HCT116 (cell line): ENCODE measurements around the gene RABGGTB. TPM values are rescaled to one million over a fixed set of nuclear protein-coding genes. Genes with fewer than 3 reads are reported as not detected.

Source experiments
- ATAC-seq: fragments of 200-7000 bp; cut with Tn5 transposase; 2 replicates; pipeline ENCODE4 v1.9.1; 2020; ENCODE audit warnings: mild to moderate bottlenecking, moderate library complexity
- BruUV-seq: library from RNA; stranded (reverse); fragments of 400-500 nt; replicated peaks from 2 replicates; lab custom pipeline; 2021; lab: Mats Ljungman, UMichigan
- CTCF ChIA-PET: fragments of 300-600 bp; sonication (Branson Sonifier 250); formaldehyde crosslinking; loops from one replicate; lab custom pipeline; 2021; ENCODE audit warnings: antibody characterized with exemption; lab: Charles Lee
- POLR2A ChIA-PET: fragments of 300-600, 350-600 bp; sonication (Branson Sonifier 250); formaldehyde crosslinking; loops from one replicate; lab custom pipeline; 2021; ENCODE audit warnings: antibody characterized with exemption; lab: Charles Lee
- RAD21 ChIA-PET, 2 experiments: fragments of 300-600 bp; sonication (Branson Sonifier 250); formaldehyde crosslinking; loops; one replicate each; lab custom pipeline; 2023; ENCODE audit warnings: low total read pairs in 2 of 2; ENCODE audit not compliant: uncharacterized antibody in 2 of 2, unreplicated experiment in 2 of 2, low non-redundant PET in 1 of 2; lab: Charles Lee
- DNase-seq: peaks from one replicate; pipeline ENCODE4 v3.0.0-alpha.2; 2010; ENCODE audit warnings: low read depth, low spot score
- H2AFZ ChIP-seq: fragments of 200-600 bp; shearing (Covaris generic), sonication (generic); 2 replicates; pipeline ENCODE4 v1.6.1; 2017; ENCODE audit warnings: low read depth, mixed run types, mixed read lengths, antibody characterized with exemption, low read length; ENCODE audit not compliant: poor library complexity, severe bottlenecking
- H3K27ac ChIP-seq: 2 replicates; pipeline ENCODE4 v1.5.1; 2012; ENCODE audit warnings: low read depth, low read length
- H3K27me3 ChIP-seq: fragments of 200-600 bp; sonication (generic); 2 replicates; pipeline ENCODE4 v1.6.1; 2016; ENCODE audit warnings: mixed run types, low read length, mixed read lengths; ENCODE audit not compliant: insufficient read depth
- H3K36me3 ChIP-seq, 2 experiments: fragments of 200-500 bp in 1 of 2; fragments of 200-600 bp in 1 of 2; sonication (Bioruptor generic) in 1 of 2; sonication (generic) in 1 of 2; 2 replicates each; pipeline versions ENCODE4 v1.5.1 to v1.6.1; 2014 to 2016; ENCODE audit warnings: low read length in 2 of 2, inconsistent platforms in 1 of 2, mixed read lengths in 1 of 2, mixed run types in 1 of 2; ENCODE audit not compliant: insufficient read depth in 2 of 2, control insufficient read depth in 1 of 2
- H3K4me1 ChIP-seq, 2 experiments: fragments of 200-600 bp in 1 of 2; sonication (generic) in 1 of 2; 2 replicates each; pipeline versions ENCODE4 v1.5.1 to v1.6.1; 2012 to 2017; ENCODE audit warnings: low read length in 2 of 2, inconsistent platforms in 1 of 2, mild to moderate bottlenecking in 1 of 2, mixed read lengths in 1 of 2, mixed run types in 1 of 2, moderate library complexity in 1 of 2; ENCODE audit not compliant: insufficient read depth in 2 of 2, control insufficient read depth in 1 of 2
- H3K4me2 ChIP-seq: fragments of 200-600 bp; sonication (generic); 2 replicates; pipeline ENCODE4 v1.6.1; 2017; ENCODE audit warnings: mixed run types, low read length, mixed read lengths
- H3K4me3 ChIP-seq, 2 experiments: fragments of 200-600 bp in 1 of 2; sonication (generic) in 1 of 2; replicated peaks in 1 of 2; 2 replicates each; pipeline ENCODE4 v1.5.1; 2011 to 2016; ENCODE audit warnings: low read length in 2 of 2, control low read depth in 1 of 2, low read depth in 1 of 2, mild to moderate bottlenecking in 1 of 2, mixed read lengths in 1 of 2, mixed run types in 1 of 2
- H3K79me2 ChIP-seq: fragments of 200-600 bp; sonication (generic); 2 replicates; pipeline ENCODE4 v1.6.1; 2017; ENCODE audit warnings: mild to moderate bottlenecking, mixed run types, low read length, moderate library complexity, mixed read lengths; ENCODE audit not compliant: insufficient read depth
- H3K9ac ChIP-seq: fragments of 200-600 bp; sonication (generic); 2 replicates; pipeline ENCODE4 v1.6.1; 2016; ENCODE audit warnings: low read length, mixed read lengths
- H3K9me2 ChIP-seq: fragments of 200-600 bp; sonication (generic), shearing (Covaris generic); 2 replicates; pipeline ENCODE4 v1.6.1; 2017; ENCODE audit warnings: mixed run types, mild to moderate bottlenecking, moderate library complexity; ENCODE audit not compliant: insufficient read depth
- H3K9me3 ChIP-seq, 2 experiments: fragments of 200-500 bp in 1 of 2; fragments of 200-600 bp in 1 of 2; sonication (Bioruptor generic) in 1 of 2; sonication (generic) in 1 of 2; 2 replicates each; pipeline ENCODE4 v1.6.1; 2014 to 2017; ENCODE audit warnings: low read length in 2 of 2, mixed read lengths in 2 of 2, inconsistent platforms in 1 of 2, low read depth in 1 of 2, mild to moderate bottlenecking in 1 of 2, mixed run types in 1 of 2, moderate library complexity in 1 of 2; ENCODE audit not compliant: control insufficient read depth in 1 of 2, insufficient read depth in 1 of 2
- H4K20me1 ChIP-seq: fragments of 200-600 bp; sonication (generic), shearing (Covaris generic); 2 replicates; pipeline ENCODE4 v1.6.1; 2017; ENCODE audit warnings: mixed run types, mild to moderate bottlenecking, moderate library complexity; ENCODE audit not compliant: insufficient read depth
- ATF3 ChIP-seq: IDR thresholded peaks from 2 replicates; pipeline ENCODE4 v1.6.1; 2012
- CBX3 ChIP-seq: IDR thresholded peaks from 2 replicates; pipeline ENCODE4 v1.6.1; 2012; ENCODE audit warnings: low read depth
- CEBPB ChIP-seq: IDR thresholded peaks from 2 replicates; pipeline ENCODE4 v1.6.1; 2012; ENCODE audit warnings: low read depth
- CTCF ChIP-seq, 3 experiments: fragments of 200-600 bp in 1 of 3; sonication (generic) in 1 of 3; IDR thresholded peaks in 2 of 3; conservative IDR thresholded peaks in 1 of 3; 2 replicates each; pipeline ENCODE4 v1.5.1; 2012 to 2017; ENCODE audit warnings: low read depth in 2 of 3, low read length in 2 of 3, antibody characterized with exemption in 1 of 3, borderline replicate concordance in 1 of 3, control low read depth in 1 of 3, mild to moderate bottlenecking in 1 of 3, mixed read lengths in 1 of 3, mixed run types in 1 of 3, moderate library complexity in 1 of 3; ENCODE audit not compliant: insufficient read depth in 1 of 3
- EGR1 ChIP-seq: IDR thresholded peaks from 2 replicates; pipeline ENCODE4 v1.6.1; 2012; ENCODE audit warnings: low read depth
- FOSL1 ChIP-seq: IDR thresholded peaks from 2 replicates; pipeline ENCODE4 v1.6.1; 2012; ENCODE audit warnings: low read depth
- JUND ChIP-seq: IDR thresholded peaks from 2 replicates; pipeline ENCODE4 v1.6.1; 2012
- MAX ChIP-seq: IDR thresholded peaks from 2 replicates; pipeline ENCODE4 v1.6.1; 2012
- REST ChIP-seq: IDR thresholded peaks from 2 replicates; pipeline ENCODE4 v1.6.1; 2012; ENCODE audit warnings: low read depth
- SIN3A ChIP-seq: IDR thresholded peaks from 2 replicates; pipeline ENCODE4 v1.6.1; 2012; ENCODE audit warnings: low read depth
- SP1 ChIP-seq: IDR thresholded peaks from 2 replicates; pipeline ENCODE4 v1.6.1; 2012; ENCODE audit warnings: low read depth
- SRF ChIP-seq: IDR thresholded peaks from 2 replicates; pipeline ENCODE4 v1.6.1; 2012; ENCODE audit warnings: low read depth
- ZBTB33 ChIP-seq: IDR thresholded peaks from 2 replicates; pipeline ENCODE4 v1.6.1; 2011; ENCODE audit warnings: mild to moderate bottlenecking, low read length, moderate library complexity; ENCODE audit not compliant: insufficient replicate concordance; ENCODE audit errors: extremely low read depth
- ZFX ChIP-seq: fragments of 450-650 bp; IDR thresholded peaks from 2 replicates; pipeline ENCODE4 v1.6.1; 2017
- intact Hi-C: fragments of 100-400 bp; cut with micrococcal nuclease; formaldehyde crosslinking; loops from 2 replicates; pipeline ENCODE4 v1.10.0; 2022
- total RNA-seq: library from RNA; stranded (reverse); gene quantifications from one replicate; pipeline ENCODE4 v1.2.1, GENCODE V29; 2021; ENCODE audit not compliant: unreplicated experiment

RABGGTB gene
- total RNA-seq, 1 experiment from 2014 or later, result 203 TPM

- H3K9ac ChIP-seq, result no peak overlapping the region
- no peaks in the 10 kb centered on the region for H4K20me1 ChIP-seq
- H3K36me3 ChIP-seq, result no peaks in the 10 kb centered on the region
- RAD21 ChIA-PET, result no interaction called here
- TF ChIP-seq SRF (no peak), CEBPB (no peak)
- TF ChIP-seq, all 23 proteins: peak for 0
- Histone ChIP-seq H3K79me2 (no peaks in the 10 kb centered on the region), H3K4me1 (no peaks in the 10 kb centered on the region), H3K4me3 (no peak overlapping the region), H2AFZ (no peak overlapping the region), H3K27ac (no peak overlapping the region), H3K9me3 (no peaks in the 10 kb centered on the region), H3K27me3 (no peaks in the 10 kb centered on the region), H3K4me2 (no peak overlapping the region), H3K9me2 (no peaks in the 10 kb centered on the region)
- DNase-seq (no peak), ATAC-seq (no peak)
- BruUV-seq, result no TSS peak
- intact Hi-C loops, result no loop called here
- POLR2A ChIA-PET, result no interaction called here
- CTCF ChIA-PET, result no interaction called here
Observed at GRCh38 chr1:75838079-75838478, 52.0 kb downstream of the RABGGTB start.

- no TSS peak for BruUV-seq
- RAD21 ChIA-PET, result no interaction called here
- Histone ChIP-seq H3K9ac (no peak overlapping the region), H3K27me3 (no peaks in the 10 kb centered on the region), H3K27ac (no peak overlapping the region), H3K4me2 (no peak overlapping the region), H3K36me3 (no peaks in the 10 kb centered on the region), H4K20me1 (no peaks in the 10 kb centered on the region), H3K9me2 (no peaks in the 10 kb centered on the region), H3K4me1 (no peaks in the 10 kb centered on the region), H3K79me2 (no peaks in the 10 kb centered on the region), H3K9me3 (no peaks in the 10 kb centered on the region), H3K4me3 (no peak overlapping the region), H2AFZ (no peak overlapping the region)
- DNase-seq (no peak), ATAC-seq (no peak)
- intact Hi-C loops, result loop anchor here (10.0 kb wide), 1 partner anchor 1303 kb away; no protein-coding TSS in a partner anchor
- POLR2A ChIA-PET, result no interaction called here
- CTCF ChIA-PET, result no interaction called here
- no peak for TF ChIP-seq EGR1
- no peak for TF ChIP-seq CBX3
- TF ChIP-seq SP1, result no peak
- no peak for TF ChIP-seq JUND
- no peak for TF ChIP-seq ATF3
- no peak for TF ChIP-seq ZBTB33
- no peak for TF ChIP-seq ZFX
- no peak for TF ChIP-seq REST
- no peak for TF ChIP-seq CTCF (IDR thresholded peaks at IDR 0.05 in 2 of 3, conservative IDR thresholded peaks at IDR 0.05 in 1 of 3; ENCODE audit: borderline replicate concordance in 1 of 3, insufficient read depth in 1 of 3, low read depth in 2 of 3, low read length in 2 of 3)
- no peak for TF ChIP-seq SIN3A
- TF ChIP-seq MAX, result no peak
- TF ChIP-seq FOSL1, result no peak
Observed at GRCh38 chr1:75841421-75841820, 55.4 kb downstream of the RABGGTB start.
